Mucosa of stomach (tissue), 1 donor: ENCODE measurements around the gene IMMT.

ENCODE experiments used
- H3K27me3 ChIP-seq: one replicate; pipeline ENCODE4 v1.7.0; 2013; ENCODE audit warnings: mild to moderate bottlenecking, low read length; ENCODE audit not compliant: control insufficient read depth, insufficient read depth
- H3K36me3 ChIP-seq: one replicate; pipeline ENCODE4 v1.7.0; 2013; ENCODE audit warnings: low read length; ENCODE audit not compliant: control insufficient read depth, insufficient read depth
- H3K4me1 ChIP-seq: one replicate; pipeline ENCODE4 v1.7.0; 2013; ENCODE audit warnings: mild to moderate bottlenecking, low read length; ENCODE audit not compliant: control insufficient read depth, insufficient read depth
- H3K4me3 ChIP-seq: one replicate; pipeline ENCODE4 v1.7.0; 2013; ENCODE audit warnings: low read length
- H3K9ac ChIP-seq: one replicate; pipeline ENCODE4 v1.7.0; 2013; ENCODE audit warnings: mild to moderate bottlenecking, low read length, moderate library complexity
- H3K9me3 ChIP-seq: one replicate; pipeline ENCODE4 v1.7.0; 2013; ENCODE audit warnings: mild to moderate bottlenecking, low read length, moderate library complexity; ENCODE audit not compliant: control insufficient read depth
- donor health status: Pancreatic carcinoma.

IMMT gene

DNA sequence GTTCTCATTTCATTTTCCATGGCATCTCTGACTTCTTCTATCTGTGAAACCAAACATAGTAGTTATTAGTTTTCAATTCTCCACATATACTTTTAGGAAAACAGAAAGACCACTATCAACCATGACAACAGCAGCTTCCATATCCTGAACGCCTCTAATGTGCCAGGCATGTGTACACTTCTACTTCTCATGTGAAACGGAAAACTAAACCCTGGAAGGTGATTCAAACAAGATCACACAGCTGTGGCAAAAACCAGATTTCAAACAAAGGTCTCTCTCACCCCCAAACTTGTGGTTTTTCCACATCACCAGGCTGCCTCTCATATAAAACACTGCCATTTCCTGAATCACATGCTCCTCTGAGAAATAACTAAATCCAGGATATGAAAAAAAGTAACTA lies 47.5 kb downstream of the IMMT start:
- Histone ChIP-seq H3K27me3 (no peaks in the 10 kb centered on the region), H3K9me3 (no peaks in the 10 kb centered on the region), H3K9ac (no peak overlapping the region), H3K4me3 (no peak overlapping the region), H3K36me3 (peaks cover 4% of the 10 kb centered on the region), H3K4me1 (no peaks in the 10 kb centered on the region)

- no peaks in the 10 kb centered on the region for H3K27me3 ChIP-seq
- H3K36me3 ChIP-seq = peaks cover 4% of the 10 kb centered on the region
- H3K9me3 ChIP-seq = no peaks in the 10 kb centered on the region
- H3K4me1 ChIP-seq = no peaks in the 10 kb centered on the region
- no peak overlapping the region for H3K4me3 ChIP-seq
- no peak overlapping the region for H3K9ac ChIP-seq
These were observed 51.2 kb downstream of the IMMT start for GRCh38 chr2:86143926-86144685.

- no peaks in the 10 kb centered on the region for H3K4me1 ChIP-seq
- H3K27me3 ChIP-seq = no peaks in the 10 kb centered on the region
- peaks cover 4% of the 10 kb centered on the region for H3K36me3 ChIP-seq
- no peaks in the 10 kb centered on the region for H3K9me3 ChIP-seq
- no peak overlapping the region for H3K4me3 ChIP-seq
- H3K9ac ChIP-seq = no peak overlapping the region
These were observed 52.0 kb downstream of the IMMT start for GRCh38 chr2:86143307-86143706.

DNA sequence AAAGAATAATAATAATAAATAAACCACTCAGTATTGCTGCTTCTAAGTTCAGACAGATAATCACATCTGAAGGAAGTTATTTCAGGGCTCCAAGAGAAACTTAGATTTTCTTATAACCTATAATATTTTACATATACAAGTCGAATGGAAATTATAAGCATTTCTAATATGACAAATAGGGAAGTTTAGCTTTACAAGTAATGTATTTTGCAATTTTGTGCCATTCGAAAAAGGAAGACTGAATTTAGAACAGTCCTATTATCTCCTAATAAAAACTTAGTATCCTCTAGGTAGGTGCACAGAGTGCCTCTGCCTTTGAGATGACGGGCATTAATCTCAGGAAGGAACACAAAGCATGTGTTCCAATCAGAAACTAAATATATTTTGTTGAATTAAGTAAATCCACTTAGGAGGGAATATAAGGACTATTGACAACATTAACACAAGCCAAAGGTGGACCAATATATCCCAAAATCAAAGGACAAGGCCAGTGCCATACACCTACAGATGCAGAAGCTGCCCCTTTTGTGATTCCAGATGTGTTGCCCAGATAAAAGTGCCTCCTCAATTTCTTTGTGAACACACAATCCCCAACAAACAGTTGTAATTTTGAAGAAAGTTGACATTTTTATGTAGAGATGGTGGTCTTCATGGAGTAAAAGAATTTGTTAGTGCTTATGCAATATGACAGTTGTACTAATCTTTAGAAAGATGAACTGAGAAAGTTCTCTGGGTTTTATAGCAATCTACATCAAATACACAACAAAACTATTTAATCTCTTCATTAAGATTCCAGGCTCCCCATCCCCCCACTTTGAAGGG lies 52.6 kb downstream of the IMMT start:
- Histone ChIP-seq H3K9ac (no peak overlapping the region), H3K9me3 (no peaks in the 10 kb centered on the region), H3K4me1 (no peaks in the 10 kb centered on the region), H3K4me3 (no peak overlapping the region), H3K36me3 (peaks cover 2% of the 10 kb centered on the region), H3K27me3 (no peaks in the 10 kb centered on the region)

- Histone ChIP-seq H3K4me3 (no peak overlapping the region), H3K36me3 (peaks cover 15% of the 10 kb centered on the region), H3K9me3 (no peaks in the 10 kb centered on the region), H3K27me3 (no peaks in the 10 kb centered on the region), H3K9ac (no peak overlapping the region), H3K4me1 (no peaks in the 10 kb centered on the region)
These were observed 54.3 kb downstream of the IMMT start for GRCh38 chr2:86140969-86141392.

- peaks cover 15% of the 10 kb centered on the region for H3K36me3 ChIP-seq
- no peak overlapping the region for H3K4me3 ChIP-seq
- no peaks in the 10 kb centered on the region for H3K9me3 ChIP-seq
- H3K9ac ChIP-seq = no peak overlapping the region
- H3K27me3 ChIP-seq = no peaks in the 10 kb centered on the region
- H3K4me1 ChIP-seq = no peaks in the 10 kb centered on the region
These were observed 55.3 kb downstream of the IMMT start for GRCh38 chr2:86139981-86140380.

DNA sequence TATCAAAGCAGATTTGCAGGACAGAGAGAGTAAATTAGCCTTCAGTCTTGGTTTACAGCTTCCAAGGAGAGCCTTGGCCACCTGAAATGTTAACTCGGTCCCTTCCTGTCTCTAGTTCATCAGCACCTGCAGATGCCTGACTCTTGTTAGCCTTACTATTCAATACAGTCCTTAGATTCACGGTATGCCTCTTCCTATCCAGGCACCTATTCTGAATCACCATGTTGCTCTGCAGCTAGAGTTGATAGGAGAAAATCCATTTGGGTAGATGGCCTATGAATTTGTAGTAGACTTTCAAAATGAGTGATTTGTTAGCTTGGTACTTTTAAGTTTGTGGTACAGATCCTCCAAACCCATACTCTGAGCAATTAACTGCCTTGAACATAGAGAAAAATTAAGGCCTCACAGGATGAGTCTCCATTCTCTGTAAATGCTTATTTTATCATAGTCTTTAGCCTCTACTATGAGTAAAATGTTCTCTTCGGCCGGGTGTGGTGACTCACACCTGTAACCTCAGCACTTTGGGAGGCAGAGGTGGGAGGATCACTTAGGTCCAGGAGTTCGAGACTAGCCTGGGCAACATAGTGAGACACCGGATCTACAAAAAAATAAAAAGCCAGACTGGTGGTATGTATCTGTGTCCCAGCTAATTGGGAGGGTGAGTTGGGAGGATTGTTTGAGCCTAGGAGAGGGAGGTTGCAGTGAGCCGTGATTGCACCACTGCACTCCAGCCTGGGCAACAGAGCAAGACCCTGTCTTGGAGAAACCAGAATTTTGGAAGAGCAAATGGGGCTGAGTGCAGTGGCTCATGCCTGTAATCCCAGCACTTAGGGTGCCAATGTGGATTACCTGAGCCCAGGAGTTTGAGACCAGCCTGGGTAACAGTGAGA lies 56.3 kb downstream of the IMMT start:
- no peaks in the 10 kb centered on the region for H3K9me3 ChIP-seq
- peaks cover 15% of the 10 kb centered on the region for H3K36me3 ChIP-seq
- no peaks in the 10 kb centered on the region for H3K4me1 ChIP-seq
- H3K9ac ChIP-seq = no peak overlapping the region
- H3K27me3 ChIP-seq = no peaks in the 10 kb centered on the region
- no peak overlapping the region for H3K4me3 ChIP-seq

DNA sequence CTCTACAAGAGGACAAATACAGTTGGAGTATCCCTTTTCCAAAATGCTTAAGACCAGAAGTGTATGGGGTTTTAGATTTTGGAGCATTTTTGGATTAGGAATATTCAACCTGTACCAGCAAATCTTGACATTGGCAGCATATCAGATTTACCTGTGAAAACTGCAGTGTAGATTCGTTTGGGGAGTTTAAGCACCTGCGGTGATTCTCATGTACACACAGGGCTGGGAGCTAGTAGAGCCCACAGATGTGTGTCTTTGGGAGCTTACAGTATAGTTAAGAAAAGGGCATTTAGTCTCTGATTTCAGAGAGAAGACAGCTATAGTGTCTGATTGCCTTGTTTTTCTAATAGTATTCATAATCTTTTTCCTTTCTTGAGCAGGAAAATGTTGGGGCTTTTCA lies 59.1 kb downstream of the IMMT start:
- H3K9me3 ChIP-seq = no peaks in the 10 kb centered on the region
- H3K36me3 ChIP-seq = peaks cover 15% of the 10 kb centered on the region
- no peak overlapping the region for H3K9ac ChIP-seq
- no peaks in the 10 kb centered on the region for H3K4me1 ChIP-seq
- H3K4me3 ChIP-seq = no peak overlapping the region
- no peaks in the 10 kb centered on the region for H3K27me3 ChIP-seq

- no peak overlapping the region for H3K4me3 ChIP-seq
- no peak overlapping the region for H3K9ac ChIP-seq
- H3K4me1 ChIP-seq = no peaks in the 10 kb centered on the region
- no peaks in the 10 kb centered on the region for H3K27me3 ChIP-seq
- no peaks in the 10 kb centered on the region for H3K9me3 ChIP-seq
- H3K36me3 ChIP-seq = peaks cover 15% of the 10 kb centered on the region
These were observed 59.6 kb downstream of the IMMT start for GRCh38 chr2:86135653-86136052.

DNA sequence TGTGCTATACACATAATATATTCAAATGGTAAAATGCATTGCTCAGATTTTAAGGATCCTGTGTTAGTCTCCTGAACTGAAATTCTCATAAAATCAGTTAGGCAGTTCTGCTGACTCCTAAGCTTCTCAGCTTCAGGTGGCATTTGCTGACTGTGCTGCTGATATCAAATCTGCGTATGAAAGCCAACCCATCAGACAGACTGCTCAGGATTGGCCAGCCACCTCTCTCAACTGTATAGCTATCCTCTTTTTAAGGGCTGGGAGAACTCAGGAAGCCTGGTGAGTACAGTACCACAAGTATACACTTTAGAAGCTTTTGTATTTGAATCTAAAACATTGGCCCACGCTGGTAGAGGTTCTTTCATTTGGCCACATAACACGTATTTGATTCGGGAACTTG lies 60.6 kb downstream of the IMMT start:
- peaks cover 15% of the 10 kb centered on the region for H3K36me3 ChIP-seq
- no peak overlapping the region for H3K9ac ChIP-seq
- H3K4me3 ChIP-seq = no peak overlapping the region
- no peaks in the 10 kb centered on the region for H3K9me3 ChIP-seq
- H3K27me3 ChIP-seq = no peaks in the 10 kb centered on the region
- no peaks in the 10 kb centered on the region for H3K4me1 ChIP-seq

DNA sequence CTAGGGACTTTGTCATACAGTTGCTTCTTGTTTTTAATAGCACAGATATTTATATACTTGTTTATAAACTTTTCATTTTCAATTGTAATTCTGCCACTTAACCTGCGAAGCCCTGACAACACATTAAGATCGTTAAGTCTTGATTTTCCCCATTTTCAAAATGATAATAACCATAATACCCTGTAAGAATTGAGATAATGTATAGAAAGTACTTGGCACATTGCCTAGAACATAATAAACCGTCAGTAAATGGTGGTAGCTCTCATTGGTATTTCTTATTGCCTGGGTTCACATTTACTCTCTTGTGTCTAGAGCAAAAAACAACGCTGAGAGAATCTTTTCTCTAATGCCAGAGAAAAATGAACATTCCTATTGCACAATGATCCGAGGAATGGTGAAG lies 70.6 kb downstream of the IMMT start:
- Histone ChIP-seq H3K36me3 (no peaks in the 10 kb centered on the region), H3K4me3 (no peak overlapping the region), H3K4me1 (no peaks in the 10 kb centered on the region), H3K9me3 (no peaks in the 10 kb centered on the region), H3K9ac (no peak overlapping the region), H3K27me3 (no peaks in the 10 kb centered on the region)
